ENCODE results near the gene PREX1. TPM values are rescaled to one million over a fixed set of nuclear protein-coding genes. Genes with fewer than 3 reads are reported as not detected.

Gene PREX1
- total and polyA plus RNA-seq, 4 donors = 29.5 to 121 (median 69.3) TPM

- Histone ChIP-seq H3K36me3 (ENCODE audit: control insufficient read depth in 4 of 4, insufficient read depth in 4 of 4, low read length in 4 of 4) (peaks cover 0 to 21% (median 0%) of the 10 kb centered on the region in 4 donors), H3K9me3 (ENCODE audit: control insufficient read depth in 4 of 4, insufficient read depth in 3 of 4, low read length in 3 of 4) (no peaks in the 10 kb centered on the region), H3K9ac (ENCODE audit: insufficient read depth in 1 of 2, low read length in 2 of 2) (no peak overlapping the region), H3K27me3 (ENCODE audit: control insufficient read depth in 3 of 3, insufficient read depth in 3 of 3, low read length in 2 of 3) (peaks cover 0 to 7% (median 2%) of the 10 kb centered on the region in 3 donors), H3K4me3 (no peak overlapping the region), H3K27ac (ENCODE audit: low read depth in 1 of 2, low read length in 1 of 2) (no peak overlapping the region), H3K4me1 (ENCODE audit: control insufficient read depth in 5 of 5, insufficient read depth in 5 of 5, low read length in 5 of 5) (peaks cover 0 to 22% (median 16%) of the 10 kb centered on the region in 5 donors)
- DNase-seq (no peak), ATAC-seq (ENCODE audit: insufficient read depth, low FRiP score) (no peak)
- no peak for TF ChIP-seq CTCF (IDR thresholded peaks at IDR 0.05; ENCODE audit: control extremely low read depth, extremely low read depth)
- WGBS, 2 donors = 47 to 81% methylated on average over 8 of the region's 8 CpGs
These were observed 125.3 kb downstream of the PREX1 start for GRCh38 chr20:48702455-48702913.

GRCh38 chr20:48701702-48702101, 126.1 kb downstream of the PREX1 start:
- peaks cover 0 to 17% (median 15%) of the 10 kb centered on the region in 5 donors for H3K4me1 ChIP-seq (ENCODE audit: control insufficient read depth in 5 of 5, insufficient read depth in 5 of 5, low read length in 5 of 5)
- H3K27ac ChIP-seq (ENCODE audit: low read depth in 1 of 2, low read length in 1 of 2) = no peak overlapping the region
- no peak overlapping the region for H3K4me3 ChIP-seq
- no peaks in the 10 kb centered on the region for H3K9me3 ChIP-seq (ENCODE audit: control insufficient read depth in 4 of 4, insufficient read depth in 3 of 4, low read length in 3 of 4)
- peaks cover 0 to 7% (median 2%) of the 10 kb centered on the region in 3 donors for H3K27me3 ChIP-seq (ENCODE audit: control insufficient read depth in 3 of 3, insufficient read depth in 3 of 3, low read length in 2 of 3)
- no peak for TF ChIP-seq CTCF (IDR thresholded peaks at IDR 0.05; ENCODE audit: control extremely low read depth, extremely low read depth)
- ATAC-seq (ENCODE audit: insufficient read depth, low FRiP score) (no peak), DNase-seq (no peak)
- peaks cover 0 to 21% (median 0%) of the 10 kb centered on the region in 4 donors for H3K36me3 ChIP-seq (ENCODE audit: control insufficient read depth in 4 of 4, insufficient read depth in 4 of 4, low read length in 4 of 4)
- no peak overlapping the region for H3K9ac ChIP-seq (ENCODE audit: insufficient read depth in 1 of 2, low read length in 2 of 2)
- WGBS, 2 donors = 96 to 98% methylated on average over 7 of the region's 7 CpGs

- Histone ChIP-seq H3K4me1 (ENCODE audit: control insufficient read depth in 5 of 5, insufficient read depth in 5 of 5, low read length in 5 of 5) (peaks cover 0 to 16% (median 9%) of the 10 kb centered on the region in 5 donors), H3K36me3 (ENCODE audit: control insufficient read depth in 4 of 4, insufficient read depth in 4 of 4, low read length in 4 of 4) (peaks cover 0 to 24% (median 0%) of the 10 kb centered on the region in 4 donors), H3K9me3 (ENCODE audit: control insufficient read depth in 4 of 4, insufficient read depth in 3 of 4, low read length in 3 of 4) (no peaks in the 10 kb centered on the region), H3K9ac (ENCODE audit: insufficient read depth in 1 of 2, low read length in 2 of 2) (no peak overlapping the region), H3K4me3 (no peak overlapping the region), H3K27ac (ENCODE audit: low read depth in 1 of 2, low read length in 1 of 2) (no peak overlapping the region), H3K27me3 (ENCODE audit: control insufficient read depth in 3 of 3, insufficient read depth in 3 of 3, low read length in 2 of 3) (peaks cover 0 to 1% (median under 1%) of the 10 kb centered on the region in 3 donors)
- DNase-seq (no peak), ATAC-seq (ENCODE audit: insufficient read depth, low FRiP score) (no peak)
- 87 to 88% methylated on average over 13 of the region's 13 CpGs for WGBS, 2 donors
- TF ChIP-seq CTCF (IDR thresholded peaks at IDR 0.05; ENCODE audit: control extremely low read depth, extremely low read depth) = no peak
These were observed 129.1 kb downstream of the PREX1 start for GRCh38 chr20:48698507-48699267.

All from lung (tissue), 12 donors.